Transverse colon (tissue), 4 donors: ENCODE data around the gene TMPRSS9. TPM values are rescaled to one million over a fixed set of nuclear protein-coding genes. Genes with fewer than 3 reads are reported as not detected.

Source experiments
- DNase-seq: peaks from one replicate; pipeline ENCODE4 v3.0.0-alpha.2; 2019
- H3K27ac ChIP-seq, 4 donors: fragments of 200-600 bp; sonication (generic); 2 replicates each; pipeline ENCODE4 v1.5.1; 2016 to 2018; ENCODE audit warnings: inconsistent platforms in 4 of 4
- H3K27me3 ChIP-seq: fragments of 200-600 bp; sonication (generic); 2 replicates; pipeline ENCODE4 v1.5.1; 2017; ENCODE audit warnings: inconsistent platforms
- H3K36me3 ChIP-seq, 4 donors: fragments of 200-600 bp; sonication (generic); 2 replicates each; pipeline ENCODE4 v1.5.1; 2017 to 2019; ENCODE audit warnings: inconsistent platforms in 4 of 4
- H3K4me1 ChIP-seq, 4 donors: fragments of 200-600 bp; sonication (generic); 2 replicates each; pipeline ENCODE4 v1.5.1; 2017 to 2020; ENCODE audit warnings: inconsistent platforms in 4 of 4
- H3K4me3 ChIP-seq, 4 donors: fragments of 200-600 bp; sonication (generic); 1 replicate in 1 of 4; 2 replicates in 3 of 4; pipeline versions ENCODE4 v1.5.1 to v1.6.1; 2017 to 2019; ENCODE audit warnings: inconsistent platforms in 4 of 4
- H3K9me3 ChIP-seq, 2 donors: fragments of 200-600 bp; sonication (generic); 2 replicates each; pipeline ENCODE4 v1.5.1; 2017 to 2019; ENCODE audit warnings: inconsistent platforms in 2 of 2
- CTCF ChIP-seq, 5 experiments: fragments of 200-600 bp in 3 of 5; fragments of 450-650 bp in 2 of 5; sonication (generic) in 3 of 5; IDR thresholded peaks; 1 replicate in 2 of 5; 2 replicates in 3 of 5; pipeline ENCODE4 v1.5.1; 2016 to 2017; ENCODE audit warnings: antibody characterized with exemption in 5 of 5, inconsistent platforms in 3 of 5, mild to moderate bottlenecking in 2 of 5, moderate library complexity in 1 of 5
- EP300 ChIP-seq: sonication (generic); formaldehyde crosslinking; IDR thresholded peaks from one replicate; pipeline ENCODE4 v1.6.1; 2017; ENCODE audit warnings: antibody characterized with exemption, low read depth
- POLR2A ChIP-seq: fragments of 450-650 bp; IDR thresholded peaks from one replicate; pipeline ENCODE4 v1.6.1; 2016; ENCODE audit warnings: antibody characterized with exemption, mild to moderate bottlenecking, moderate library complexity
- POLR2AphosphoS5 ChIP-seq, 3 donors: sonication (generic); formaldehyde crosslinking; IDR thresholded peaks; one replicate each; pipeline ENCODE4 v1.6.1; 2016; ENCODE audit warnings: antibody characterized with exemption in 3 of 3
- WGBS, 2 donors: methylation state at CpG; one replicate each; pipeline ENCODE4 v1.1.5; 2018; ENCODE audit warnings: low coverage in 1 of 2; 5-methylcytosine and 5-hydroxymethylcytosine counted together
- in situ Hi-C, 4 donors: fragments of 200-750 bp; cut with MboI; loops; one replicate each; pipeline versions ENCODE4 v1.15.0 to v1.15.1; 2017; ENCODE audit warnings: low sequenced_read_pairs in 3 of 4, low pct_ligation_motif_present in 1 of 4, low pct_unique_long_range_greater_than_20kb in 1 of 4
- intact Hi-C: fragments of 100-400 bp; cut with DNase I; formaldehyde crosslinking; loops from one replicate; pipeline ENCODE4 v1.15.1; 2023; ENCODE audit warnings: low total_unique reads
- total RNA-seq, 4 donors: library from RNA; depleted of rRNA; stranded (reverse); fragments of >200 nt; gene quantifications; one replicate each; pipeline ENCODE4 v1.1.0, GENCODE V29; 2016

Gene TMPRSS9
- total RNA-seq, 4 donors from 2014 or later = 0.27 TPM; not detected in 3

- TF ChIP-seq EP300 (no peak), POLR2A (no peak), POLR2AphosphoS5 (IDR thresholded peaks at IDR 0.05) (no peak), CTCF (IDR thresholded peaks at IDR 0.05) (no peak)
- peaks cover 0 to 4% (median 0%) of the 10 kb centered on the region in 4 donors for H3K4me1 ChIP-seq
- no peak for DNase-seq
- WGBS, 2 donors = 90% methylated on average over 34 of the region's 34 CpGs; no CpG with 5 or more reads in 1 of the 2 donors
- no peak overlapping the region for H3K4me3 ChIP-seq
- intact Hi-C loops (no loop called here), in situ Hi-C loops (no loop called here)
- no peak overlapping the region for H3K27ac ChIP-seq
- no peaks in the 10 kb centered on the region for H3K9me3 ChIP-seq
- peaks cover 0 to 4% (median 2%) of the 10 kb centered on the region in 4 donors for H3K36me3 ChIP-seq
- H3K27me3 ChIP-seq = peaks cover 2% of the 10 kb centered on the region
Measured at GRCh38 chr19:2353887-2354592, 6.0 kb upstream of the TMPRSS9 start.

GRCh38 chr19:2354670-2355069, 5.4 kb upstream of the TMPRSS9 start:
- peaks cover 0 to 4% (median 0%) of the 10 kb centered on the region in 4 donors for H3K4me1 ChIP-seq
- peaks cover 8% of the 10 kb centered on the region for H3K27me3 ChIP-seq
- TF ChIP-seq POLR2A = no peak
- no peak for TF ChIP-seq EP300
- TF ChIP-seq POLR2AphosphoS5 (IDR thresholded peaks at IDR 0.05) = no peak
- TF ChIP-seq CTCF (IDR thresholded peaks at IDR 0.05) = no peak
- no peak for DNase-seq
- intact Hi-C loops = no loop called here
- in situ Hi-C loops = no loop called here
- H3K36me3 ChIP-seq = peaks cover 0 to 4% (median 2%) of the 10 kb centered on the region in 4 donors
- 93% methylated on average over 17 of the region's 17 CpGs; no CpG with 5 or more reads in 1 of the 2 donors for WGBS, 2 donors
- no peak overlapping the region for H3K27ac ChIP-seq
- H3K9me3 ChIP-seq = no peaks in the 10 kb centered on the region
- H3K4me3 ChIP-seq = no peak overlapping the region

GRCh38 chr19:2355168-2356035, 4.7 kb upstream of the TMPRSS9 start:
- Histone ChIP-seq H3K27ac (no peak overlapping the region), H3K9me3 (no peaks in the 10 kb centered on the region), H3K4me1 (peaks cover 0 to 4% (median 0%) of the 10 kb centered on the region in 4 donors), H3K36me3 (peaks cover 0 to 4% (median 2%) of the 10 kb centered on the region in 4 donors), H3K4me3 (no peak overlapping the region), H3K27me3 (peaks cover 16% of the 10 kb centered on the region)
- in situ Hi-C loops = no loop called here
- intact Hi-C loops = no loop called here
- DNase-seq = no peak
- WGBS, 2 donors = 87 to 100% methylated on average over 7 to 24 of the region's 24 CpGs
- TF ChIP-seq EP300 (no peak), POLR2AphosphoS5 (IDR thresholded peaks at IDR 0.05) (no peak)

- 77% methylated on average over 21 of the region's 21 CpGs; no CpG with 5 or more reads in 1 of the 2 donors for WGBS, 2 donors
- in situ Hi-C loops (no loop called here), intact Hi-C loops (no loop called here)
- H3K27me3 ChIP-seq = peaks cover 20% of the 10 kb centered on the region
- TF ChIP-seq EP300 (no peak), POLR2A (no peak), POLR2AphosphoS5 (IDR thresholded peaks at IDR 0.05) (no peak), CTCF (IDR thresholded peaks at IDR 0.05) (no peak)
- no peak overlapping the region for H3K4me3 ChIP-seq
- no peak for DNase-seq
- peaks cover 0 to 4% (median 0%) of the 10 kb centered on the region in 4 donors for H3K4me1 ChIP-seq
- no peaks in the 10 kb centered on the region for H3K9me3 ChIP-seq
- peaks cover 0 to 4% (median 2%) of the 10 kb centered on the region in 4 donors for H3K36me3 ChIP-seq
- H3K27ac ChIP-seq = no peak overlapping the region
Measured at GRCh38 chr19:2356036-2356646, 3.9 kb upstream of the TMPRSS9 start.
